HPDE6-E6E7 (cell line): Measurements from ENCODE around the gene RBM45.
"Not testable (repeated sequence)": the region's sequence is repeated elsewhere in the genome, so short reads cannot be mapped to it uniquely, and the experiment has no call there.

Experiments
- DNase-seq: peaks from one replicate; pipeline ENCODE4 v3.0.0; 2011; ENCODE audit warnings: missing footprints; ENCODE audit errors: extremely low spot score

Gene RBM45

GRCh38 chr2:178112202-178113152 lies at the start of gene RBM45:
TSS of gene RBM45 (plus strand) at chr2:178112437. CDS start at chr2:178112547, 110 bp downstream.
- peak; percentile 83 for DNase-seq

DNA sequence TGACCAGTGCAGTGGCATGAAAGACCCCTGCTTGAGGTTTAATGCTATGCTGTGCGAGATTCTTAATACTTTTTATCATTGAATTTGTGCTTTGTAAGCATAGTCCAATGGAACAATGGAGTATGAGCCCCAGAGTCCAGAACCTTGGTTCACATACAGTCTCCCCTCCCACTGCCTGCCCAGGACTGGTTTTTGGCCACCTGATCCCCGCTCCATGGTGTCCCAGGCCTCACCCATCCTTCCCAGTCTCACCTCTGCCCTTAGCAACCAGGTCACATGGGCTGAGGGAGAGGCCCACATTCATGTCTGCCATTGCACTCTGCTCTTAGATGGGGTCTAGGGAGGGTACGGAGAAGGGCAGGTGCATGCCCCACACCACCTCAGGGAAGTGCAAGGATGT lies 45.9 kb upstream of the RBM45 start:
- no peak for DNase-seq

DNA sequence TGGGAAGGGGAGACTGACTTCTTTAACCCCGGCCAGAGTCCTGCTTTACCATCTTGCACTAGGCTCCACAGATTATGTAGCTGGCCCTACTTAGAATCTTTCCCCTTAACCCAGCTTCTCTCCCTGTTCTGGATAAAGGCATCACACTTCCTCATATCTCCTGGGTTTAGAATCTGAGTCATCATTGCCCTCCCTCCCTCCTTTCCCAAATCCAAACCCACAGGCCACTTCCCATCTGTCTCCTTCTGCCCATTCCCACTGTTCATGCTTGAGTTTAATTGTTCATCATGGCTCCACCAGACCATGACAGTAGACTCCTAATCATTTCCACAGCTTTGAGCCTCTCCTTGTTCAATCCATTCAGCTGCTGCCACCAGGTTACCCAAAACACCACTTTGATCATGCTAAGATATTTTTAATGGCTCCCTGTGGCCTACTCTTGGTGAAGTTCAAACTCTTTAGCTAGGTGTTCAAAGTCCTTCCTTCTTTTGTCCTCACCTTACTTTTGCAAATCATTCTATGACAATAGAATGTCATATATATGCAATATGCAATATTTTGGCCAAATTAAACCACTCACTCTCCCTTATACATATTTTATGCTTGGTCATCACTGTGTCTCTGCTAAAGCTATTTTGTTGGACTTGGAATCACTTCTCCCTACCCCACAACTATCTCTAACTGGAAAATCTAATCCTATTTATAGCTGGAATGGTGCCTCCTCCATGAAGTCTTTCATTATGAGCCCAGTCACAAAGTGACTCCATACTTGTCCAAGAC lies 45.2 kb upstream of the RBM45 start:
- no peak for DNase-seq

GRCh38 chr2:178068823-178069454 lies 43.3 kb upstream of the RBM45 start:
- DNase-seq = no peak

DNA sequence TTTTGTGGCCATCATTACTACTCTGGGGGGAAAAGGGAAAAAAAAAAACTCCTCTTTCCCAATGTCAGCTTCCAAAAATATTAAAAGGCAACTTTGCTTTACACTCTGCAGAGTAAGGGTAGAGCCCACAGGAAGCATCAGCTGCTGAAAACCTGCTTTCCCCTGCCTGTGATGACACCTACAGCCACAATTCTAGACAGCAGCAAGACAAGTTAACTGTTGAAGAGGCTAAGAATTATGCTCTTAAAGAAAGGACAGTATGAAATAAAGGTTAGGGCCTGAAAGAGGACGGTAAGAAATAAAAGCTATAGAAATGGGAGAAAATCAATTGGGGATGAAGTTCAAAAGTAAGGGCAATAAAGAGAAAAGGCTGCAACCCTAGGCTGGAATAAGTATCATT lies 42.7 kb upstream of the RBM45 start:
- no peak for DNase-seq

- no peak for DNase-seq
Measured at GRCh38 chr2:178070824-178071223, 41.4 kb upstream of the RBM45 start.

DNA sequence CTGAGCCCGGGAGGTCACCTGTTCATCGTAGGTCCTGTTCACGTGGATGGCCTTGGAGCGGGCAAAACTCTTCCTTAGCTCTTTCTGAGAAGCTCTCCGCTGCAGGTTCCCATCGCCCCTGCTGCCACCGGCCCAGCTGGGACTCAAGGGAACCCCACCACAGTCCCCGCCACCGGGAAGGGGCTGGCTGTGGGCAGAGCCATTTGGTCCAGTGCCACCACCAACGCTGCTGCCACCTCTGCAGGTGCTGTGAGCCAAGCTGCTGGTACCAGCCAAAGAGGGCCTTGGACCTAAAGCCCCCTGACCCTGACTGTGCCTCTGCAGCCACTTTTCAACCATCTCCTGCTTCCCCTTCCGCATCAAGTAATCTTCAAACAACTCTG lies 40.2 kb upstream of the RBM45 start:
- no peak for DNase-seq

- DNase-seq = peak; percentile 71
Measured at GRCh38 chr2:178072383-178073301, 39.6 kb upstream of the RBM45 start, which contains the start of gene PDE11A. TSS of gene PDE11A (minus strand) at chr2:178072777. CDS start at chr2:178072437, 340 bp downstream.

- DNase-seq = peak; percentile 12
Measured at GRCh38 chr2:178074123-178075005, 37.9 kb upstream of the RBM45 start.

DNA sequence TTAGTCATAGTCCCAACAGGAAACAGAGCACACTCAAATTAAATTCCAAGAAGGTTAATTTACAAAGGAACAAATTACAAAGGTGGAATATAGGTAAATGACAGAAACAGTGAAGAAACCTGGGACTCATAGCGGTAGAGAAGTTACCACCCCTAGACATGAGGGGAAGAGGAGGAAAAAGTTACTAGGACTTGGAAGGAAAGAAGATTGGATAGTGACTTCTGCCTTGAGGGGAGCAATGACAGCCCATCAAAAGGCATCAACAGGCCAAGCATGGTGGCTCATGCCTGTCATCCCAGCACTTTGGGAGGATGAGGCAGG lies 37.3 kb upstream of the RBM45 start:
- no peak for DNase-seq

DNA sequence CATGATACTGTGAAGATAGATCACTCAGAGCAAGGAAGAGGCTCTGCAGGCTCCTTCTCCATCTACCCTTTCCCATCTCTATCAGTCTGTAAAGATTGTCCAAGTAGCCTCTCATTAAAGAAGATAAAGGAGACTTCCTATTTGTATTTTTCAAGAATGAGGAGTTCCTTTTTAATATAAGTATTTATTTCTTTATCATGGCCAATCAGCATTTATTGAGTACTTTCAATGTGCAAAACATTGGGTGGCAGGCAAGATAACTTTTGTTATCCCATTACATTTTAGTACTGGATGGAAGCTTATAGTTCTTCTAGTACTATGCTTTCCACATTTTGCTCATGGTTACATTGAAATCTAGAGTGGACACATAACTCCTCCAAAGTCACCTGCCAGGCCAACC lies 36.1 kb upstream of the RBM45 start:
- no peak for DNase-seq

- DNase-seq = not testable (repeated sequence)
Measured at GRCh38 chr2:178079279-178079678, 33.0 kb upstream of the RBM45 start.

DNA sequence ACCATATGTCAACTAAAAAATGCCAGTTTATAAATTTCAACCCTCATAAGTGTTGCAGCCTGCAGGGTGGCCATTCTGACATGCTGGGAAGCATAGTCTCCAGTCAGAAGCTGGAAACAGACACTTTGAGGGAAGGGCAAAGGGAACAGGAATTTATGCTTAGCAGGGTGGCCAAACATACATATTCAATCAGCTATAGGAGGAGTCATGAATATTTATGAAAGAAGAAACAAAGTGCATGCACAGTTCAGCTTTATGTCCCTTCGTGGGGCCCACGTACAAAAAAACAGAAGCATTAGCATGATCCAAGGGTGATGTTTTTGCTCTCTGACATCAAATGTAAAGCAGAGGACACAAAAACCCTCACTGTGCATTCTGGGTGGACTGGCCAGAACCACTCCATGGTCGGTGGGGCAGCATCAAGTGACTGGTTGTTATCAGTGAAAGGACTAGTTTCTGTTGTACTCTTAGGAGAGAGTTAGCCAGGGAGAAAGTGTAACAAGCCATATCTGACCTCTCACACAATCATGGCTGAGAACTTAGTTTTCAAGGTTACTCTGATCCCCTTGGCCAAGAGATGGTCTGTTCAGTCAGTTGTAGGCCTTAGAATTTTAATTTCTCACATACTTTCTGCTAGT lies 29.7 kb upstream of the RBM45 start:
- DNase-seq = no peak

- no peak for DNase-seq
Measured at GRCh38 chr2:178084273-178084672, 28.0 kb upstream of the RBM45 start.

DNA sequence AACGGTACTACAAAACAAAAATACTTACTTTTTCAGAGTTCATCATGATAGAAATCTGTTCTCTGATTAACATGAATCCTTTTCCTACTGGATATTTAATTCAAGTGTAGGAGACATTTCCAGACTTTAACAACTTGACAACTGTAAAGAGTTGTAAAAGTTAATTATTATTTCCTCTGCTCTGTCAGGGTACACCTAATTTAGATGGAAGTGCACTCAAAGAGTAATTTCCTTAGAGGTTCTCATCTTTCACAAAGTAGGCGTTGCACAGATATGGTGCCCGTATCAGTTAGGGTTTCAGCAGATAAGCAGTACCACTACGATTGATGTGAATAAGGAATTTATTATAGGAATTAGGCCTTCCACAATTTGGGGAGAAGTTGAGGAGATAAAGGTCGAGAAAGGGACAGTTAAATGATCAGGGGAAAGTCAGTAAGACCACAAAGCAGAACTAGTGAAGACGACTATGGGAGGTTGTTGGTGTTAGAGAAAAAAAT lies 23.4 kb upstream of the RBM45 start:
- no peak for DNase-seq

DNA sequence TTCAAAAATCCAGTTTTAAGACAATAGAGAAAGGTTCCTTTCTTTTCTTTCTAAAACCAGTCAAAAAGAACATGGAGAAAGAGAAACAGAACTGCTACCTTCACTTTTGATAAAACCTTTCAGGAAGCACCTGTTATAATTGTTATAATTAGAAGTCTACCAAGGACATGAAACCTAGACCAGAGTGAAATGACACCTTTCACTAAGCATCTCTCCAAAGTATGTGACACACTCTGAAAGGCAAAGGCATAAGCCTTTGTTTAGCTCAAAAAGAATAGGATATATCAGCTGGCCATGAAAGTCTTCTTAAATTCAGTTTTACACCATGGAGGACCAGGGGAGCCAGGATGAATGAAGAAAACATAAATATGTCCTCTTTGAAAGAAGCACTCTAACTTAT lies 18.8 kb upstream of the RBM45 start:
- DNase-seq = no peak

DNA sequence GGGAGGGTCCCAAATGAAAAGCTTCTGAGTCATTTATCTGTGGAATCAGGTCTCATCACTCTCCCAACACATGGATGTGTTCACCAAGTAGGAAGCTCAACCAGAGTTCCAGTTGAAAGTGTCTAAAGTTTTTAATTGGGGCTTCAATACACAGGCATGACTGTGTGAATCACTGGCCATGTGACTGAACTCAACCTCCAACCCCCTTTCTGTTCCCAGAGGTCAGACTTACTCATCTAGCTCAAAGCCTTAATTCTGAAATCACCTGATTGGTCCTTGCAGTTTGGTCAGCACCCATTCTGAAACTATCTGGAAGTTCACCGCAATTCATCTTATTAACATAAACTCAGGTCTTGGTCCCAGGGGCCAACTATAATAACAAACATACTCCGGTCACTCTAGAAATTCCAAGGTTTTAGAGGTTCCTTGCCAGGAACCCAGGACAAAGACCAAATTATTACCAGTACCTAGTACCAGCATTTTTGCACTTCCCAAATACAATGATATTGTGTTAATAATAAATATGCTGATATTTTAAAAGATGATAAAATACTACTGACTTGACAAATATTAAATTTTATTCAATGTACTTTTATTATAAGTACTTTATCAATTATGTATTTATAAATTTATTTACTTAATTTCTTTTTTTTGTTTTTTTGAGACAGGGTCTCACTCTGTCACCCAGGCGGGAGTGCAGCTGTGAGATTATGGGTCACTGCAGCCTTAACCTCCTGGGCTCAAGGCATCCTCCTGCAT lies 10.7 kb upstream of the RBM45 start:
- DNase-seq = no peak

DNA sequence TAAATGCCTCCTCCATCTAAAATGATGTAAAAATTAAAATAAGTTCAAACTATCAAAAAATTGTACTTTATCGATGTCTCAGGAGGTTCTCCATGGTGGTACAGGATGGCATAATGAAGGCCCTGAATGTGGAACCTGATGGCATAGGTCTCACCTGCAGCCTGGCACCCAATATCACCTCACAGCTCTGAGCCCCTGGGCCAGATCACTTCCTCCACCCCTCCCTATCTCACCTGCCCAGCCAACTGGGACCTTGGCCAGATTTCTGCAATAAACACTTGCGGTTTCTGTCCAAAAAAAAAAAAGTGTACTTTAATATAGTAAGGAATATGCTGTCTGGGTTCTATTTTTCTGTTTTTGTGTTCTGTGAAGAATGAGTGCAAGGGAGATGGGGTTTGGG lies 6.7 kb upstream of the RBM45 start:
- DNase-seq = no peak

DNA sequence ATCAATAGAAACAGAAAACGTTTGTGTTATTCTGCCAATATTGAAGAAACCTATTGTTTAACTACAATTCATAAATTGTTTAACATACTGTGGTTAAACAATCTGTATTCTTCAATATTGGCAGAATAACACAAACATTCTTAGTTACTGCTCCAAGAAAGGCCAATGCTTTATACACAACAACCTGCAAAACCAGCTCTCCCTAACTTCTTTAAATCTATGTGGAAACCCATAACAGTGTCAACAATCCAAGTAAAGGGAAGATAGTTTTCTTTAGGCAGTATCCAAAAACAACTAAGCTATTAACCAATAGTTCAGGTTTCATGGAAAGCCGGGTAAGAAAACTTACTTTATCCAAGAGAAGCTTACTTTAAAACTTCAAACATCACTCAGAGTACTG lies 6.2 kb upstream of the RBM45 start:
- no peak for DNase-seq
